Endodermal cell (in vitro differentiated cells): ENCODE data around the gene FIZ1. TPM values are rescaled to one million over a fixed set of nuclear protein-coding genes. Genes with fewer than 3 reads are reported as not detected.
A peak's percentile ranks its signal among the peaks of the same experiment; 100 is the strongest.

Source experiments
- DNase-seq: peaks from one replicate; pipeline ENCODE4 v3.0.0-alpha.2; 2017
- H3K27ac ChIP-seq: 2 replicates; pipeline ENCODE4 v1.5.1; 2013; ENCODE audit warnings: mild to moderate bottlenecking, low read depth, low read length, moderate library complexity
- H3K27me3 ChIP-seq: 2 replicates; pipeline ENCODE4 v1.6.1; 2013; ENCODE audit warnings: mild to moderate bottlenecking, low read length, moderate library complexity; ENCODE audit not compliant: insufficient read depth, control insufficient read depth, poor library complexity, severe bottlenecking
- H3K36me3 ChIP-seq: 2 replicates; pipeline ENCODE4 v1.7.0; 2013; ENCODE audit warnings: mild to moderate bottlenecking, low read length, moderate library complexity; ENCODE audit not compliant: control insufficient read depth, insufficient read depth
- H3K4me1 ChIP-seq: one replicate; pipeline ENCODE4 v1.7.0; 2013; ENCODE audit warnings: low read length; ENCODE audit not compliant: control insufficient read depth, insufficient read depth
- H3K4me3 ChIP-seq: 2 replicates; pipeline ENCODE4 v1.5.1; 2013; ENCODE audit warnings: mild to moderate bottlenecking, low read length, moderate library complexity
- H3K9ac ChIP-seq: 2 replicates; pipeline ENCODE4 v1.6.1; 2013; ENCODE audit warnings: mild to moderate bottlenecking, low read length, moderate library complexity; ENCODE audit not compliant: poor library complexity, severe bottlenecking; ENCODE audit errors: extremely low read depth
- H3K9me3 ChIP-seq: 2 replicates; pipeline ENCODE4 v1.6.1; 2013; ENCODE audit warnings: mild to moderate bottlenecking, low read length, moderate library complexity; ENCODE audit not compliant: control insufficient read depth
- H3K27ac Mint-ChIP-seq: 2 replicates; pipeline ENCODE4 v1.8.0; 2020; ENCODE audit warnings: mixed read lengths
- H3K27me3 Mint-ChIP-seq: 2 replicates; pipeline ENCODE4 v1.8.0; 2021; ENCODE audit warnings: mild to moderate bottlenecking, mixed read lengths; ENCODE audit not compliant: insufficient read depth
- H3K36me3 Mint-ChIP-seq: 2 replicates; pipeline ENCODE4 v1.8.0; 2020; ENCODE audit warnings: low read depth, mixed read lengths
- H3K4me1 Mint-ChIP-seq: 2 replicates; pipeline ENCODE4 v1.8.0; 2020; ENCODE audit warnings: mixed read lengths
- H3K4me3 Mint-ChIP-seq: 2 replicates; pipeline ENCODE4 v1.8.0; 2020; ENCODE audit warnings: mild to moderate bottlenecking, moderate library complexity, mixed read lengths
- H3K9me3 Mint-ChIP-seq: 2 replicates; pipeline ENCODE4 v1.8.0; 2020; ENCODE audit warnings: mild to moderate bottlenecking, mixed read lengths
- WGBS, 2 experiments: methylation state at CpG; one replicate each; pipeline versions ENCODE4 v1.1.5 to v1.1.7; 2013; ENCODE audit warnings: missing lambda C conversion rate in 2 of 2, mixed read lengths in 1 of 2; ENCODE audit not compliant: insufficient coverage in 1 of 2, insufficient read length in 1 of 2; 5-methylcytosine and 5-hydroxymethylcytosine counted together
- total RNA-seq, 2 donors: library from RNA; stranded (reverse); fragmentation: NEBNext Ultra II Directional in 1 of 2; extraction: Animal tissue kit (Norgen Biotek cat#: 25700) in 1 of 2; gene quantifications; 2 replicates in 1 of 2; 3 replicates in 1 of 2; pipeline ENCODE4 v1.2.1, GENCODE V29; 2021
- TF ChIP-seq, protein P1 (sequence below): fragments of 200-600 bp; sonication (generic); conservative IDR thresholded peaks from 2 replicates; pipeline ENCODE4 v1.5.0; 2021; ENCODE audit warnings: antibody characterized with exemption, mild to moderate bottlenecking

Gene FIZ1
- total RNA-seq, 2 donors from 2014 or later: 19.7 to 21.1 TPM

DNA sequence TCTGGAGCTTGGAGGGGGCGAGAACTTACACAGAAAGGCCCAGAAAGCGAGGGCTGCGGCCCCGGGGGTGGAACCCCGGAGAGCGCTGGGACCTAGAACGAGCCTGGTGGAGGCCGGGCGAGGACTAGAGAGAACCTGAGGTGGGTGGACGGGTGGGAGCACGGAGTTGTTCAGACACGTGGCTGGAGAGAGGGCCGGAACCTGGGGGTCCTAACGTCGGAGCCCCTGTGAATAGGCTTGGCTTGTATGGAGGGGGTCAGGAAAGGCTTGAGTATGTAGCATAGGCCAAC lies 44.5 kb upstream of the FIZ1 start:
- H3K27ac ChIP-seq: no peak overlapping the region
- 0 to 1% methylated on average over 6 to 15 of the region's 15 CpGs for WGBS, 2 experiments
- peaks cover 13% of the 10 kb centered on the region for H3K4me1 ChIP-seq
- H3K9ac ChIP-seq: peak overlapping the region; percentile 63
- H3K4me3 ChIP-seq: peak overlapping the region; percentile 92
- H3K36me3 ChIP-seq: peaks cover 10% of the 10 kb centered on the region
- H3K27me3 ChIP-seq: no peaks in the 10 kb centered on the region
- Mint-ChIP-seq H3K27ac (peak overlapping the region; percentile 82), H3K9me3 (peaks cover 3% of the 10 kb centered on the region), H3K36me3 (peaks cover 22% of the 10 kb centered on the region), H3K4me1 (peaks cover 19% of the 10 kb centered on the region), H3K27me3 (no peaks in the 10 kb centered on the region), H3K4me3 (peak overlapping the region; percentile 90)
- H3K9me3 ChIP-seq: no peaks in the 10 kb centered on the region
- TF ChIP-seq, protein P1, sequence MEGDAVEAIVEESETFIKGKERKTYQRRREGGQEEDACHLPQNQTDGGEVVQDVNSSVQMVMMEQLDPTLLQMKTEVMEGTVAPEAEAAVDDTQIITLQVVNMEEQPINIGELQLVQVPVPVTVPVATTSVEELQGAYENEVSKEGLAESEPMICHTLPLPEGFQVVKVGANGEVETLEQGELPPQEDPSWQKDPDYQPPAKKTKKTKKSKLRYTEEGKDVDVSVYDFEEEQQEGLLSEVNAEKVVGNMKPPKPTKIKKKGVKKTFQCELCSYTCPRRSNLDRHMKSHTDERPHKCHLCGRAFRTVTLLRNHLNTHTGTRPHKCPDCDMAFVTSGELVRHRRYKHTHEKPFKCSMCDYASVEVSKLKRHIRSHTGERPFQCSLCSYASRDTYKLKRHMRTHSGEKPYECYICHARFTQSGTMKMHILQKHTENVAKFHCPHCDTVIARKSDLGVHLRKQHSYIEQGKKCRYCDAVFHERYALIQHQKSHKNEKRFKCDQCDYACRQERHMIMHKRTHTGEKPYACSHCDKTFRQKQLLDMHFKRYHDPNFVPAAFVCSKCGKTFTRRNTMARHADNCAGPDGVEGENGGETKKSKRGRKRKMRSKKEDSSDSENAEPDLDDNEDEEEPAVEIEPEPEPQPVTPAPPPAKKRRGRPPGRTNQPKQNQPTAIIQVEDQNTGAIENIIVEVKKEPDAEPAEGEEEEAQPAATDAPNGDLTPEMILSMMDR: no peak
- no peak for DNase-seq

DNA sequence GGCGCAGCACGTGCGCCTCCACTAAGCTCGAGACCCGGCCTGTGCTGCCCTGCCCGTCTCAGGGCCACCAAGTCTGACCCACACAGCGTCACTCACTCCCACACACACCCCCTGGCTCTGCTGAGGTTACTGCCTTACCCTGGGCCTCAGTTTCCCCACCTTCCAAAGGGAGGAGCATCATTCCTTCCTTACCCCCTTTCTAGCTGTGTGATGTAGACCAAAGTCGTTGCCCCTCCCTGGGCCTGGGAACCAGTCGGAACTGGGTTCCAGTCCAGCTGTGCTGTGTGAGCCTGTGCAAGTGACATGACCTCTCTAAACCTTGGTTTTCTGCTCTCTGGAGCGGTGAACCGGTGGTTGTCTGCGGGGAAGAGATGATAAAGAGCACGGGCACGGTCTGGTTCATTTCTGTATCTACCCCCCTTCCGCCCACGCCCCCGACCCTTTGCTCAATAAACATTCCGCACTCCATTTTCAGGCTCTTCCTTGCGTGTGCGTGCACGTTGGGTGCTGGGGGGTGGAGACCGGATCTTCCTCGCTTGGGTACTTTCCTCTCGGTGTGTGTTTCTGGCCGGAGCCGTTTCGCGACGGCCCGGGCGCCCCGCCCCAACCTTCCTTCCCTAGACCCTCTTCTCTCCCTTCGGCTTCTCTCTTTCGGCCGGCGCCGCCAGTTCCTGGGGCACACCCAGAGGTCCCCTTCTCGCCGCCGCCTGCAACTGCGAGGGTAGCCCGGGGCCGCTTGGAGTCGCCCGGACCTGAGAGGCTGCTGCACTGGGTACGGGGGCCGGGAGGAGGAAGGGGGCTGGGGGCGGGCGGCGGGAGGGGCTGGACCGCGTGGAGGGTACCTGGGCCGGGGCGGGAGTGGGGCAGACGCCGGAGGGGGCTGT lies 43.9 kb upstream of the FIZ1 start, which contains the start of gene ZNF581:
TSS of gene ZNF581 (plus strand) at position 647 of the 884 bp plus-strand sequence. CDS start 923 bp downstream, outside the sequence.
- Mint-ChIP-seq H3K36me3 (peaks cover 26% of the 10 kb centered on the region), H3K27ac (peak within 1 kb of the TSS; percentile 88), H3K4me3 (peak within 1 kb of the TSS; percentile 90), H3K27me3 (no peaks in the 10 kb centered on the region), H3K4me1 (peaks cover 19% of the 10 kb centered on the region), H3K9me3 (peaks cover 3% of the 10 kb centered on the region)
- H3K9me3 ChIP-seq: no peaks in the 10 kb centered on the region
- H3K4me3 ChIP-seq: peak within 1 kb of the TSS; percentile 92
- no peaks in the 10 kb centered on the region for H3K27me3 ChIP-seq
- peak; percentile 89 for DNase-seq
- H3K27ac ChIP-seq: no peak within 1 kb of the TSS
- WGBS, 2 experiments: 1% methylated on average over 20 to 46 of the region's 56 CpGs
- peak within 1 kb of the TSS; percentile 63 for H3K9ac ChIP-seq
- peaks cover 14% of the 10 kb centered on the region for H3K36me3 ChIP-seq
- TF ChIP-seq, protein P1: no peak
- H3K4me1 ChIP-seq: peaks cover 13% of the 10 kb centered on the region

DNA sequence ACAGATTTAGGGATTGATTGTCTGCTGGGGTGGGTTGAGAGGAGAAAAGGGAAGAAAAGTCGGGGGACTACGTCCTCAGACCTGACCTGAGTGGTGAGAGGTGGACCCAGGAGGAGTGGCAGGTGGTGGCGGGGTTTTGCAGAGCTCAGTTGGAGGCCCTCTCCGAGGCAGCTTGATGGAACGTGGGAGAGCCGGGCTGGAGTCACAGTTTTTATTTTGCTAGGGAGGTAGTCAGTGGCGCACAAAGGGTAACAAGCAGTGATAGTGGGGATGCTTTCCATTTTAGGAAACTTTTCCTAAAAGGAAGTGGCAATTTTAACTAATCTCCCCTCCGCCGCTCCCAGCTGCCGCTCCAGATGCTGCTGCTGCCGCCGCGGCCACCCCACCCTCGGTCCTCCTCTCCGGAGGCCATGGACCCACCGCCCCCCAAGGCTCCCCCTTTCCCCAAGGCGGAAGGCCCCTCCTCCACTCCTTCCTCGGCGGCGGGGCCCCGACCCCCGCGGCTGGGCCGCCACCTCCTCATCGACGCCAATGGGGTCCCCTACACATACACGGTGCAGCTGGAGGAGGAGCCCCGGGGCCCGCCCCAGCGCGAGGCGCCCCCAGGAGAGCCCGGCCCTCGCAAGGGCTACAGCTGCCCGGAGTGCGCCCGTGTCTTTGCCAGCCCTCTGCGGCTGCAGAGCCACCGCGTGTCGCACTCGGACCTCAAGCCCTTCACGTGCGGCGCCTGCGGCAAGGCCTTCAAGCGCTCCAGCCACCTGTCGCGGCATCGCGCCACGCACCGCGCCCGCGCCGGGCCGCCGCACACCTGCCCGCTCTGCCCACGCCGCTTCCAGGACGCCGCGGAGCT lies 43.1 kb upstream of the FIZ1 start:
- DNase-seq: peak; percentile 69
- Histone ChIP-seq H3K9me3 (no peaks in the 10 kb centered on the region), H3K27me3 (no peaks in the 10 kb centered on the region), H3K36me3 (peaks cover 14% of the 10 kb centered on the region), H3K4me3 (peak overlapping the region; percentile 92), H3K27ac (no peak overlapping the region), H3K4me1 (peaks cover 11% of the 10 kb centered on the region), H3K9ac (peak overlapping the region; percentile 55)
- Mint-ChIP-seq H3K4me3 (peak overlapping the region; percentile 90), H3K4me1 (peaks cover 16% of the 10 kb centered on the region), H3K27ac (peak overlapping the region; percentile 88), H3K27me3 (no peaks in the 10 kb centered on the region), H3K36me3 (peaks cover 34% of the 10 kb centered on the region), H3K9me3 (peaks cover 5% of the 10 kb centered on the region)
- TF ChIP-seq, protein P1: no peak
- 2 to 4% methylated on average over 9 to 65 of the region's 65 CpGs for WGBS, 2 experiments
